GM21447 (cell line): ENCODE measurements around the gene NLK.
A peak's percentile ranks its signal among the peaks of the same experiment; 100 is the strongest.

Source experiments
- ATAC-seq: cut with Tn5 transposase; IDR thresholded peaks from one replicate; pipeline ENCODE4 v1.9.1; 2021; ENCODE audit not compliant: unreplicated experiment

Gene NLK

DNA sequence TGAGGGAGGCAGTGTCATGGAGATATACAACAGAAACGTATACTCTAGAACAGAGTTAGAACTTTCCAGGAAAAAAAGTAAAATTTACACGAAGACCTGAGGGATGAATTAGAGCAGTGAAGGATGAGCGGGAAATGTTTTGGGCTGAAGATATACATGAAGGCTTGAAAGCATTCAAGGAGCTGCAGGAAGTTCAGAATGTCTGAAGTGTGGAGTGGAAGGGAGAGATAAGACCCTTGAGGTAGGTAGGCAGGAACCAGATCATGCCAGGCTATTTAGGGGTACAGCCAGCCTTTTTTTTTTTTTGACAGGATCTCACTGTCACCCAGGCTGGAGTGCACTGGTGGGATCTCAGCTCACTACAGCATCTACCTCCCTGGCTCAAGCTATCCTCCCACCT, 3.2 kb upstream of the NLK start:
- ATAC-seq = no peak

- ATAC-seq = no peak
These were observed 2.1 kb upstream of the NLK start for GRCh38 chr17:28040406-28040805.

- ATAC-seq = peak; percentile 90
These were observed 1.2 kb upstream of the NLK start for GRCh38 chr17:28041068-28041843.

- no peak for ATAC-seq
These were observed 427 bp upstream of the NLK start for GRCh38 chr17:28041844-28042656.

DNA sequence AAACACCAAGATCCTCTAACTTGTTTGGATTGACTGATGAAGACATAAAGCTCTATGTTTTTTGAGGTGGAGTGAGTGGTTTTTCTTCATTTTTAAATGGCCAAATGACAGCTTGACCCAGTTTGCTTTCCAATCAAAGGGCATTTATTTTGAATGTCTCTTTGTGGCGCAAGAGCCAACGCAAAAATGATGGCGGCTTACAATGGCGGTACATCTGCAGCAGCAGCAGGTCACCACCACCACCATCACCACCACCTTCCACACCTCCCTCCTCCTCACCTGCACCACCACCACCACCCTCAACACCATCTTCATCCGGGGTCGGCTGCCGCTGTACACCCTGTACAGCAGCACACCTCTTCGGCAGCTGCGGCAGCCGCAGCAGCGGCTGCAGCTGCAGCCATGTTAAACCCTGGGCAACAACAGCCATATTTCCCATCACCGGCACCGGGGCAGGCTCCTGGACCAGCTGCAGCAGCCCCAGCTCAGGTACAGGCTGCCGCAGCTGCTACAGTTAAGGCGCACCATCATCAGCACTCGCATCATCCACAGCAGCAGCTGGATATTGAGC, 329 bp downstream of the NLK start:
- ATAC-seq = no peak

GRCh38 chr17:28043296-28043695, 819 bp downstream of the NLK start:
- ATAC-seq = no peak

DNA sequence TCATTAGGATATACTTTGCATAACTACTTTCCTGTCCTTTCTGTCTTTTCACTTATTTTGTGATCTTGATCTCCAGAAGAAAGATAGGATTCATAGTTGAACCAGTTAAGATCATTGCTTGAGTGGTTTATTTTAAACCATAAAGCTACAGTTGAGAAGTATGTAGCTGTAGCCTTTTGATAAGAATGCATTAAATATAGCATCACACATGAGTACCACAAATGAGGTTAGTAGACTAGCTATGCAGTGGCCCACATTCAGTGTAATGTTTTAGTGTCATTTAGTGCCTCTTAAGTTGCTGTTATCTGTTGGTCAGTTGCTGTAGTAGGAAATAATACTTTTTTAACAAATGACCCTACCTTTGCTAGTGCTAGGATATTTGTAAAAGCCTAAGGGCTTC, 1.3 kb downstream of the NLK start:
- ATAC-seq = no peak

- ATAC-seq = no peak
These were observed 2.8 kb downstream of the NLK start for GRCh38 chr17:28045304-28045703.

- ATAC-seq = no peak
These were observed 3.8 kb downstream of the NLK start for GRCh38 chr17:28046034-28046825.

GRCh38 chr17:28047806-28048205, 5.3 kb downstream of the NLK start:
- ATAC-seq = no peak

DNA sequence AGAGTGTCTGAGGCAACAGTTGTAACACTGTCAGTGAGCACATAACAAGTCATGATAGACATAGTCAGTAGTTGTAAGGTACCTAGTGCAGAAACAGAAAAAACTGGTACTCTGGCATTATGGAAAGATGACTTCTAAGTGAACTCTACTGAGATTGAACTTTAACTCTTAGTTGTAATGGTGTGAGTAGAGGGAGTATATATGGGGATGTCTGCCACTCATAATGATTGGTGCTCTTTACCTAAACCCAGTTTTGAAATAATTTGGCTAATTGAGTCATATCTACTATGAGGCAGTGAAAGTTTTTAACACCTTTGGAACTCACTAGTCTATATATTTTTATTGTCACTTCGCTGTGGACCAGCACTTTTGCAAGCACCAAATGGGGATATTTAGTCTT, 6.6 kb downstream of the NLK start:
- ATAC-seq = no peak

GRCh38 chr17:28053044-28053670, 10.7 kb downstream of the NLK start:
- no peak for ATAC-seq

GRCh38 chr17:28053725-28054124, 11.2 kb downstream of the NLK start:
- no peak for ATAC-seq

DNA sequence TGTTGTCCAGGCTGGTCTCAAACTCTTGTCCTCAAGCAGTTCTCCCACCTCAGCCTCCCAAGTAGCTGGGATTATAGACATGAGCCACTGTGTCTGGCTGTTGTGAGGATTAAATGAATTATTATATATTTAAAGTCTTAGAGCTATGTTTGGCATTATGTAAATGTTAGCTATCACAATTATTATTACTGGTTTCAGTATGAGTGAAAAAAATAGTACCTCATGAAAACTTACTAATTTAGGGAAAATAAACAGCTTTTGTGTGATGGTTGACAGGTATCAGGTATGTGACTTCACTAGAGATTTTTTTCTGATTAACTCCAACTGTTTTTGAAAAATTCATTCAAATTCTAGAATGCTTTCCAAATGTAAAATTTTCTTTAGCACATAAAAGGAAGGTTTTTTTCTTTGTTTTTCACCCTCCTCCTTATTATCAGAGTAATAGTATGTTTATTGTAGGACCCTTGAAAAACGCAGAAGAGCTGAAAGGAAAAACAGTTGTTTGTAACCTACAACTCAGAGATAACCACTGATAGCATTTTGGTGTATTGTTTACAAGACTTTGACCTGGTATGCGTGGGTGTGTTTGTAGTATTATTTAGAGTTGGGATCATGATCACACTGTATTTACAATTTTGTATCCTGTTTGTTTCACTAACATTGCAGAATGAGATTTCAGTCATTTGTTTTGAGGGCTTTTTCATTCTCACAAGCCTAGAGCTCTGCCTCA, 13.2 kb downstream of the NLK start:
- ATAC-seq = no peak

DNA sequence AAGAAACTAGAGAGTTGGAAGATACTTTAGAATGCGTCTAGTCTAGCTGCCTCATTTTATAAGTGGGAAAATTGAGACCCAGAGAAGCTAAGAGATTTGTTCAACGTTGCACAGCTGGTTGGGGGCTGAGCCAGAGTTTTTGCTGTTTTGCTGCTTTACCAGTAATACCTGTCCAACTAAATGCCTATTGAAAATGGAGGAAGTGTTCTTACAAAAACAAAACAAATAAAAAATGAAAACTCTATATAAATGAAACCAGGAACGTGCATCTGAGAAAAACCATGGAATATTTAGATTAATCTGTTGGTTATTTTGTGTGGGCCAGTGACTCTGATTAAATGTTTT, 13.8 kb downstream of the NLK start:
- ATAC-seq = no peak

DNA sequence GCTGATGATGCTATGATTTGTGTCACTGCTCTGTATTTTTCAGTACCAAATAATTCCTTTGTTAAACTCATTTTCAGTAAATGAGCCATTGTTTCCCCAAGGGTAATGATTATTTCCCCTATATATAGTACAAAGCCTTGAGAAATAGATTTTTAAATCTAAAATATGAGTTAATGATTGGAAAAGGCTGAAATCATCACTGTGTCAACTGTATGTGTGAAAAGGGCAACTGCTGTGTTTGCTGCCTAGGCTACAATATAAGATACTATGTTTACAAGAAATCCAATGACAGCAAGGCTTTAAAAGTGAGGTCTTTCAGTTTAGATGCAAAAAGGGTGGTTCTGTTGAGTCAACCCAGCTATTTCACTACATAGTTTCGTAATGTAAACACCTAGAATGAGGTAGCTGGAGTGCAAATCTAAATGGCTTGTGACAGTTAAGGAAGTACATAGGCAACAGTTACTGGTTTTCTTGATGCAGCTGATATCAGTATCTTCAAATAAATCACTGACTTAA, 15.3 kb downstream of the NLK start:
- ATAC-seq = peak; percentile 83

- no peak for ATAC-seq
These were observed 17.2 kb downstream of the NLK start for GRCh38 chr17:28059675-28060074.

DNA sequence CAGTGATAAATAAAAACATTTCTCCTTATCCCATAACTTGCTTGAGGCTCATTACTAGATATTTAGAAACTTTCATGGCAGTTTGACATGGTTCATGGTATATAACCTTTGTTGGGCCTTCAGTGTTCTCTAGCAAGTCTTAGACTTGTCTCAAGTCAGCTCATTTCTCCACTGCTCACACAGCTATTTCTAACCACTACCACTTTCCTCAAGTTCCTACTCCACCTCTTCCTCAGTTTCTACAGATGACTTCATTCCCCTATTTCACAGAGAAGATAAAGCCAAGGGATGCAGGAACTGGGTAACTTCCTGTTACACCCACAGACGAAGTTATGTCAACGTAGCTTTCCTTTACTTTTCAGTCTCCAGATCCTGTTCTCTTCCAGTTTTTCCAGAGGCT, 23.2 kb downstream of the NLK start:
- ATAC-seq = no peak

- no peak for ATAC-seq
These were observed 26.6 kb downstream of the NLK start for GRCh38 chr17:28069061-28069460.

DNA sequence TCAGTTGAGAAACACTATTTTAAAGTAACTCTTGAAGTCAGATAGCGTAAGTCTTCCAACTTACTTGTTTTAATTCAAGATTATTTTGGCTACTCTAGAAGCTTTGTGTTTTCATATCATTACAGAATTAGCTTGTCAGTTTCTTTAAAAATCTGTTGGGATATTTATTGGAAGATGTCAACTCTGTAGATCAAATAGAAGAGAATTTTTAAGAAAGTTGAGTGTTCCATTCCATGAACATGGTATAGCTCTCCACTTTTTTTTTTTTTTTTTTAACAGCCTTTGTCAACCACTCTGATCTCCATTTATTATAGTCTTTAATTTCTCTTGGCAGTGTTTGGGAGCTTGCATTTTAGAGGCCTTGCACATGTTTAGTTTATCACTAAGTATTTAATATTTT, 28.7 kb downstream of the NLK start:
- no peak for ATAC-seq
